Lung (tissue), 12 donors: ENCODE data around the gene PCDHA12. TPM values are rescaled to one million over a fixed set of nuclear protein-coding genes. Genes with fewer than 3 reads are reported as not detected.

Experiments used
- ATAC-seq: fragments of 200-7000 bp; cut with Tn5 transposase; one replicate; pipeline ENCODE4 v1.9.1; 2020; ENCODE audit warnings: moderate number of reproducible peaks; ENCODE audit not compliant: insufficient read depth, low FRiP score
- DNase-seq, 3 donors: peaks; one replicate each; pipeline ENCODE4 v3.0.0-alpha.2; 2013 to 2017
- H3K27ac ChIP-seq, 2 donors: one replicate each; pipeline ENCODE4 v1.5.1; 2013; ENCODE audit warnings: mild to moderate bottlenecking in 2 of 2, moderate library complexity in 2 of 2, control low read depth in 1 of 2, inconsistent platforms in 1 of 2, low read depth in 1 of 2, low read length in 1 of 2
- H3K27me3 ChIP-seq, 3 donors: one replicate each; pipeline ENCODE4 v1.5.1; 2013; ENCODE audit warnings: low read length in 2 of 3; ENCODE audit not compliant: control insufficient read depth in 3 of 3, insufficient read depth in 3 of 3
- H3K36me3 ChIP-seq, 4 donors: one replicate each; pipeline ENCODE4 v1.5.1; 2013; ENCODE audit warnings: low read length in 4 of 4, mild to moderate bottlenecking in 1 of 4, moderate library complexity in 1 of 4; ENCODE audit not compliant: control insufficient read depth in 4 of 4, insufficient read depth in 4 of 4
- H3K4me1 ChIP-seq, 5 donors: one replicate each; pipeline ENCODE4 v1.5.1; 2013; ENCODE audit warnings: low read length in 5 of 5, mild to moderate bottlenecking in 2 of 5, moderate library complexity in 1 of 5; ENCODE audit not compliant: control insufficient read depth in 5 of 5, insufficient read depth in 5 of 5
- H3K4me3 ChIP-seq: one replicate; pipeline ENCODE4 v1.5.1; 2013; ENCODE audit warnings: mild to moderate bottlenecking, control low read depth, moderate library complexity
- H3K9ac ChIP-seq, 2 donors: one replicate each; pipeline ENCODE4 v1.5.1; 2013; ENCODE audit warnings: low read length in 2 of 2, control low read depth in 1 of 2; ENCODE audit not compliant: insufficient read depth in 1 of 2
- H3K9me3 ChIP-seq, 4 donors: one replicate each; pipeline ENCODE4 v1.5.1; 2013; ENCODE audit warnings: low read length in 3 of 4, mild to moderate bottlenecking in 1 of 4, moderate library complexity in 1 of 4; ENCODE audit not compliant: control insufficient read depth in 4 of 4, insufficient read depth in 3 of 4
- CTCF ChIP-seq: IDR thresholded peaks from 2 replicates; pipeline ENCODE4 v1.5.1; 2012; ENCODE audit warnings: mild to moderate bottlenecking; ENCODE audit errors: control extremely low read depth, extremely low read depth
- WGBS, 2 donors: extraction: QIAGEN DNeasy Blood & Tissue Kit; methylation state at CpG; one replicate each; pipeline ENCODE4 v1.1.7; 2013; 5-methylcytosine and 5-hydroxymethylcytosine counted together
- polyA plus RNA-seq, 2 donors: library from polyadenylated mRNA; stranded (reverse); fragments of 200-250 nt; gene quantifications; one replicate each; pipeline ENCODE4 v1.2.1, GENCODE V29; 2013
- total RNA-seq, 2 donors: library from RNA; depleted of rRNA in 1 of 2; stranded (reverse); fragments of >200 nt in 1 of 2; gene quantifications; one replicate each; pipeline ENCODE4 v1.2.1, GENCODE V29; 2014 to 2021
- donor health status: control.
- donor health status: control.
- donor health status: Bipolar disorder and iron deficiency.
- donor health status: healthy.
- donor health status: DM: yes; HTN: yes; CAD: no.

The PCDHA12 gene
- total and polyA plus RNA-seq, 4 donors, result 0.23 to 3.6 (median 0.86) TPM

DNA sequence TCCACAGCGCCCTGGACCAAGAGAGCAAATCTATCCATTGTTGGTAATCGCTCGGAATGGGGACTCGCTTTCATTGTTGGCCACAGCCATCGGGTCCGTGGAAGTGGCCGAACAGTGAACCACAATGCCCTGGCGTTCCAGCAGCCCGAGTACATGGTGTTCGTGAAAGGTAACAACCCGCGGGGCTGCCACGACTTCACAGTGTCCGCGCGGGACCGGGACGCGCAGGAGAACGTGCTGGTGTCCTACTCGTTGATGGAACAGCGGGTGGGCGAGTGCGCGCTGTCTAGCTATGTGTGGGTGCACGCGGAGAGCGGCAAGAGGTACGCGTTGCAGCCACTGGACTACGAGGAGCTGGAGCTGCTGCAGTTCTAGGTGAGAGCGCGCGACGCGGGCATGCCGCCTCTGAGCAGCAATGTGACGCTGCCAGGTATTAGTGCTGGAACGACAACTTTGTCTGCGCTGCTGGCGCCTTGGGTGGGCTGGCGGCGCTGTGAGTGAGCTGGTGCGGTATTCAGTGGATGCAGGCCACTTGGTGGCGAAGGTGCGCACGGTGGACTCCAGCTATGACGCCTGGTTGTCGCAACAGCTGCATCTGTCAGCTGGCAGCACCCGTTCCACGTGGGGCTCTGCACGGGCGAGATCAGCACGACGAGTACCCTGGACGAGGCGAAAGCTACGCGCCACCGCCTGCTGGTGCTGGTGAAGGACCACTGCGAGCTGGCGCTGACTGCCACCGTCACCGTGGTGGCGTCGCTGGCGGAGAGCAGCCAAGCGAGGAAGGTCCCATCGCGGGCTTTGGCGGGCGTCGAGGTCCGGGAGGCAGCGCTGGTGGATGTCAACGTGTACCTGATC lies 12.4 kb upstream of the PCDHA12 start:
- Histone ChIP-seq H3K9ac (no peak overlapping the region), H3K9me3 (peaks cover 0 to 18% (median 2%) of the 10 kb centered on the region in 4 donors), H3K36me3 (no peaks in the 10 kb centered on the region), H3K27ac (no peak overlapping the region), H3K4me3 (no peak overlapping the region), H3K27me3 (peaks cover 0 to 3% (median 0%) of the 10 kb centered on the region in 3 donors), H3K4me1 (no peaks in the 10 kb centered on the region)
- no peak for ATAC-seq
- 43 to 49% methylated on average over 76 of the region's 76 CpGs for WGBS, 2 donors
- no peak for TF ChIP-seq CTCF
- no peak for DNase-seq

DNA sequence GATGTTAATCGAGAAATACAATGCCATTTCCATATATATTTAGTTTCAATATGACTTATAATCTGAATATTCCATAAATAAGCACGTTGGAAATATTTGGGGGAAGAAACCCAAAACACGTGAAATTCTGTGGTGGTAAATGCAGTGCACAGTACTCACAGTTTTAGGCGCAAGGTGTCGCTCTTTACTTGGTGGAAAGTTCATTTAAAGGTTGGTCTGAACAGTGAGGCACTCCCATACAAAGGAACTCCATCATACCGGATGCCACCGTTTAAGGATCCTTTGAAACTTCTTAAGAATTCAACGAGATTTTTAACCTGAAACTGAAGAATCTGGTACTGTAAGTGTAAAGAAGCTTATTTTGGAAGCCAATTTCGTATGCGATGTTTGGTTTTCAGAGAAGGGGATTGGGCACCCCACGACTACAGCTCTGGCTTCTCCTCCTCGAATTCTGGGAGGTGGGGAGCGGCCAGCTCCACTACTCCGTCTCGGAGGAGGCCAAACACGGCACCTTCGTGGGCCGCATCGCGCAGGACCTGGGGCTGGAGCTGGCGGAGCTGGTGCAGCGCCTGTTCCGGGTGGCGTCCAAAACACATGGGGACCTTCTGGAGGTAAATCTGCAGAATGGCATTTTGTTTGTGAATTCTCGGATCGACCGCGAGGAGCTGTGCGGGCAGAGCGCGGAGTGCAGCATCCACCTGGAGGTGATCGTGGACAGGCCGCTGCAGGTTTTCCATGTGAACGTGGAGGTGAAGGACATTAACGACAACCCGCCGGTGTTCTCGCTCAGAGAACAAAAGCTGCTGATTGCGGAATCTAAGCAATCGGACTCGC lies 6.2 kb upstream of the PCDHA12 start, which contains the start of gene PCDHA11:
Gene PCDHA11, plus strand, starts transcription at position 237 of the 834 bp plus-strand sequence. Its CDS starts 147 bp downstream, at position 384.
- H3K9ac ChIP-seq, result no peak within 1 kb of the TSS
- H3K36me3 ChIP-seq, result no peaks in the 10 kb centered on the region
- no peak for ATAC-seq
- H3K27me3 ChIP-seq, result peaks cover 0 to 6% (median 0%) of the 10 kb centered on the region in 3 donors
- peaks cover 0 to 26% (median 3%) of the 10 kb centered on the region in 4 donors for H3K9me3 ChIP-seq
- no peak within 1 kb of the TSS for H3K27ac ChIP-seq
- H3K4me3 ChIP-seq, result no peak within 1 kb of the TSS
- WGBS, 2 donors, result 15% methylated on average over 41 of the region's 41 CpGs
- no peak for TF ChIP-seq CTCF
- peak in 2 of 3 donors; percentile 23 to 29 for DNase-seq
- peaks cover 0 to 1% (median 0%) of the 10 kb centered on the region in 5 donors for H3K4me1 ChIP-seq

- DNase-seq, result no peak
- no peaks in the 10 kb centered on the region for H3K36me3 ChIP-seq
- WGBS, 2 donors, result 55 to 62% methylated on average over 5 of the region's 5 CpGs
- no peak overlapping the region for H3K4me3 ChIP-seq
- no peak for TF ChIP-seq CTCF
- ATAC-seq, result no peak
- H3K27me3 ChIP-seq, result peaks cover 0 to 6% (median 0%) of the 10 kb centered on the region in 3 donors
- peaks cover 0 to 1% (median 0%) of the 10 kb centered on the region in 5 donors for H3K4me1 ChIP-seq
- H3K9ac ChIP-seq, result no peak overlapping the region
- H3K27ac ChIP-seq, result no peak overlapping the region
- H3K9me3 ChIP-seq, result peaks cover 0 to 26% (median 3%) of the 10 kb centered on the region in 4 donors
Observed at GRCh38 chr5:140869555-140869886, 5.6 kb upstream of the PCDHA12 start.
